ENCODE data around the gene MICAL2. TPM values are rescaled to one million over a fixed set of nuclear protein-coding genes. Genes with fewer than 3 reads are reported as not detected.

Gene MICAL2
- total RNA-seq, 6 experiments from 2014 or later: 17.0 to 50.7 (median 35.9) TPM

GRCh38 chr11:12157241-12157661 lies 46.9 kb downstream of the MICAL2 start:
- Histone ChIP-seq H3K27me3 (no peaks in the 10 kb centered on the region), H3K27ac (no peak overlapping the region), H3K36me3 (peaks cover 0 to 3% (median 0%) of the 10 kb centered on the region in 4 donors), H3K4me1 (no peaks in the 10 kb centered on the region), H3K4me3 (no peak overlapping the region), H3K9me3 (no peaks in the 10 kb centered on the region)
- ATAC-seq: peak in 1 of 4 donors; percentile 50
- no peak for DNase-seq
- TF ChIP-seq CTCF (IDR thresholded peaks at IDR 0.05) (no peak), POLR2A (IDR thresholded peaks at IDR 0.05) (no peak)
- intact Hi-C loops (cut with DNase I): no loop called here
- WGBS (ENCODE audit: insufficient coverage, low coverage, low lambda C conversion rate, missing lambda C conversion rate): 64% methylated on average over 1 of the region's 1 CpG

- DNase-seq: no peak
- no peak for ATAC-seq
- peaks cover 0 to 12% (median 2%) of the 10 kb centered on the region in 4 donors for H3K36me3 ChIP-seq
- intact Hi-C loops (cut with DNase I): no loop called here
- no peaks in the 10 kb centered on the region for H3K27me3 ChIP-seq
- peak overlapping the region in 1 of 3 donors; percentile 5 for H3K27ac ChIP-seq
- TF ChIP-seq POLR2A (IDR thresholded peaks at IDR 0.05) (no peak), CTCF (IDR thresholded peaks at IDR 0.05) (no peak)
- no peaks in the 10 kb centered on the region for H3K4me1 ChIP-seq
- 76% methylated on average over 2 of the region's 7 CpGs for WGBS (ENCODE audit: insufficient coverage, low coverage, low lambda C conversion rate, missing lambda C conversion rate)
- H3K9me3 ChIP-seq: no peaks in the 10 kb centered on the region
- H3K4me3 ChIP-seq: no peak overlapping the region
These were observed 48.5 kb downstream of the MICAL2 start for GRCh38 chr11:12158909-12159308.

GRCh38 chr11:12159351-12160099 lies 49.1 kb downstream of the MICAL2 start:
- TF ChIP-seq CTCF (IDR thresholded peaks at IDR 0.05): no peak
- no peak for TF ChIP-seq POLR2A (IDR thresholded peaks at IDR 0.05)
- ATAC-seq (peak in 1 of 4 donors; percentile 46), DNase-seq (no peak)
- no peaks in the 10 kb centered on the region for H3K27me3 ChIP-seq
- 58% methylated on average over 6 of the region's 9 CpGs for WGBS (ENCODE audit: insufficient coverage, low coverage, low lambda C conversion rate, missing lambda C conversion rate)
- H3K4me1 ChIP-seq: no peaks in the 10 kb centered on the region
- peaks cover 0 to 16% (median 2%) of the 10 kb centered on the region in 4 donors for H3K36me3 ChIP-seq
- H3K4me3 ChIP-seq: no peak overlapping the region
- H3K27ac ChIP-seq: no peak overlapping the region
- H3K9me3 ChIP-seq: no peaks in the 10 kb centered on the region
- intact Hi-C loops (cut with DNase I): no loop called here

- Histone ChIP-seq H3K9me3 (no peaks in the 10 kb centered on the region), H3K27ac (no peak overlapping the region)
These were observed 49.8 kb downstream of the MICAL2 start for GRCh38 chr11:12160231-12160630.

More at GRCh38 chr11:12160231-12160630, 49.8 kb downstream of the MICAL2 start:
- ATAC-seq (no peak), DNase-seq (no peak)
- H3K4me1 ChIP-seq: no peaks in the 10 kb centered on the region
- no peaks in the 10 kb centered on the region for H3K27me3 ChIP-seq
- WGBS (ENCODE audit: insufficient coverage, low coverage, low lambda C conversion rate, missing lambda C conversion rate): 95% methylated on average over 6 of the region's 6 CpGs
- H3K4me3 ChIP-seq: no peak overlapping the region
- TF ChIP-seq POLR2A (IDR thresholded peaks at IDR 0.05) (no peak), CTCF (IDR thresholded peaks at IDR 0.05) (no peak)
- H3K36me3 ChIP-seq: peaks cover 0 to 16% (median 2%) of the 10 kb centered on the region in 4 donors
- intact Hi-C loops (cut with DNase I): no loop called here
